Measurements from ENCODE around the gene SYCE3.

- TF ChIP-seq POLR2A (IDR thresholded peaks at IDR 0.05; ENCODE audit: low read depth, low read length) (no peak), POLR2AphosphoS5 (IDR thresholded peaks at IDR 0.05; ENCODE audit: low read depth, low read length) (no peak), TAF1 (IDR thresholded peaks at IDR 0.05; ENCODE audit: low read depth, low read length) (no peak), SPI1 (IDR thresholded peaks at IDR 0.05; ENCODE audit: low read depth, low read length) (no peak)
Observed at GRCh38 chr22:50584106-50585096, 21.7 kb upstream of the SYCE3 start.
